Middle frontal gyrus (tissue), 1 donor: ENCODE measurements around the gene IPO13.

Experiments
- DNase-seq: peaks from one replicate; pipeline ENCODE4 v3.0.0-alpha.2; 2015; ENCODE audit warnings: low spot score; ENCODE audit errors: extremely low spot score

IPO13 gene

GRCh38 chr1:43947874-43948437 lies 1.2 kb downstream of the IPO13 start:
- DNase-seq = no peak

GRCh38 chr1:43949678-43950077 lies 2.9 kb downstream of the IPO13 start:
- DNase-seq = no peak

GRCh38 chr1:43951021-43951985 lies 4.6 kb downstream of the IPO13 start:
- DNase-seq = no peak

GRCh38 chr1:43952731-43953346 lies 6.1 kb downstream of the IPO13 start:
- peak; percentile 27 for DNase-seq

- no peak for DNase-seq
Measured at GRCh38 chr1:43953361-43953760, 6.6 kb downstream of the IPO13 start.

DNA sequence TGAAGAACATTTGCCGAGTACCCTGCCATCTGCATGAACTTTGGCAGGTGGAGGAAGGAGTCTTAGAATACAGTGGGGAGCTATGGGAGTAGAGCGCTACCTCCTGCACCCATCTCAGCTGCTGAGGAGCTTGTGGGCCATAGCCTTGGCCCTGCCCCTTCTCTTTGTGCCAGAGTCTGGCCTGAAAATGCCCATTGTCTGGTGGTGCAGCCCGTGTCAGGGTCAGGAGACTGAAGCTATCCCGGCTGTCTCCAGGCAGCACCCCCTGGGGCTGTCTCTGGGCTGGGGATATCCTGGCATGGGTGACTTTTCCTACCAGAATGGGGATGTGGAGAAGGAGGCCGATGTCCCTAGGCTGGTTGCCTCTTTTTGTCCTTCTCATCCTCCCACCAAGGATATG lies 7.3 kb downstream of the IPO13 start:
- DNase-seq = peak; percentile 51

- no peak for DNase-seq
Measured at GRCh38 chr1:43956234-43956633, 9.5 kb downstream of the IPO13 start.

- DNase-seq = no peak
Measured at GRCh38 chr1:43957407-43958040, 10.8 kb downstream of the IPO13 start.

GRCh38 chr1:43958351-43959255 lies 11.9 kb downstream of the IPO13 start:
- no peak for DNase-seq

DNA sequence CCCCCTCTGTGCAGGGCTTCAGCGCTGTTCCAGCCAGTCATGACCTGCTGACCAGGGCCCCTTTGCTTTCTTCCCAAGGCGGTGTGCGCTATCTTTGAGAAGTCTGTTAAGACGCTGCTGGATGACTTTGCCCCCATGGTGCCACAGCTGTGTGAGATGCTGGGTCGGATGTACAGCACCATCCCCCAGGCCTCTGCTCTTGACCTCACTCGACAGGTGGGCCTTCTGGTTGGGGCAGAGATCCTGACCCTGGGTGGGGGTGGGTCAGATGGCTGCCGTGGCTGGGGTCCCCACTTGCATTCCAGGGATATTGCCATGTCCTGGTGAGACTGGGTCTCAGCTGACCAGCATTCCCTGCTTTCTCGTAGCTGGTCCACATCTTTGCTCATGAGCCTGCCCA lies 14.0 kb downstream of the IPO13 start:
- no peak for DNase-seq

- no peak for DNase-seq
Measured at GRCh38 chr1:43961692-43962091, 14.9 kb downstream of the IPO13 start.

DNA sequence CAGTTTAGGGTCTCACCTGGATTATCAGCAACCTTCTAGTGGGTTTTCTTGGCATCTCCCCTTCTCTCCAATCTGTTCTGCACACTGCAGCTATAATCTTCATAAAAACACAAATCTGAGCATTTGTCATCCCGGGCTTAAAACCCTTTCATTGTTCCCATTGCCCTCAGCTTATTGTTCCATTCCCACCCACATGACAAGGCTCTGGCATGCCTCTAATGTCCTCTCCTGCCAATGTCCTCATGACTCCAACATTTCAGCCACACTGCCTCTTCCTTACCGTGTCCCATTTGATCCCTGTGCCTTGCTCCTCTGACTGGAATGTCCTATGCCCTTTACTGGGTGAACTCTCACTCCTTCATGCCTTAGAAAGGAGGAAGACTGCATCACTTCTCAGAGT lies 15.6 kb downstream of the IPO13 start:
- DNase-seq = no peak

GRCh38 chr1:43963006-43963405 lies 16.3 kb downstream of the IPO13 start:
- no peak for DNase-seq

- no peak for DNase-seq
Measured at GRCh38 chr1:43963890-43964289, 17.1 kb downstream of the IPO13 start.

DNA sequence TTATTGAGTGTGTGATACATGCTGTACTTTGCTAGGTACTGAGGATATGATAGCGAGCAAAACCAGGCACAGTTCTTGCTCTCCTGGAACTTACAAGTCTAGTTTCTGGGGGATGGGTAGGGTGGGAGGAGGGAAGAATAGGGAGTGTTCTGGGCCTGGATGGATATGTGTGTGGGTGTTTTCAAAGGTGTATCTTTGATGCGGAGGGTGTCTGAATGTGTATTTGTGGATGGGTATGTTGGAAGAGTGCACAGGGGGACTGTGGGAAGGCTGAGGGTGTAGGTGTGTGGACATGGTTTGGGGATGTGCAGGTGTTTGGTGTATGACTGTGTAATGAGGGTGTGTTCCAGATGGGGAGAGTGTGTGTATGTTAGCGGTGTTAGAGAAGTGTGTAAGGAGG lies 18.6 kb downstream of the IPO13 start:
- no peak for DNase-seq

- no peak for DNase-seq
Measured at GRCh38 chr1:43968348-43968948, 21.7 kb downstream of the IPO13 start.

DNA sequence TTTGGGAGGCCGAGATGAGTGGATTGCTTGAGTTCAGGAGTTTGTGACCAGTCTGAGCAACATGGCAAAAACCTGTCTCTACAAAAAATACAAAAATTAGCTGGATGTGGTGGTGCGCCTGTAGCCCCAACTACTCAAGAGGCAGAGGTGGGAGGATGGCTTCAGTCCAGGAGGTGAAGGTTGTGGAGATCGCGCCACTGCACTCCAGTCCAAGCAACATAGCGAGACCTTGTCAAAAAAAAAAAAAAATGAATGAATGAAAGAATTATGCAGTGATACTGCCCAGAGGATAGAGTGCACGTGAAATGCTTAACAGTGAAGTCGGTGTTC lies 22.6 kb downstream of the IPO13 start:
- DNase-seq = no peak

DNA sequence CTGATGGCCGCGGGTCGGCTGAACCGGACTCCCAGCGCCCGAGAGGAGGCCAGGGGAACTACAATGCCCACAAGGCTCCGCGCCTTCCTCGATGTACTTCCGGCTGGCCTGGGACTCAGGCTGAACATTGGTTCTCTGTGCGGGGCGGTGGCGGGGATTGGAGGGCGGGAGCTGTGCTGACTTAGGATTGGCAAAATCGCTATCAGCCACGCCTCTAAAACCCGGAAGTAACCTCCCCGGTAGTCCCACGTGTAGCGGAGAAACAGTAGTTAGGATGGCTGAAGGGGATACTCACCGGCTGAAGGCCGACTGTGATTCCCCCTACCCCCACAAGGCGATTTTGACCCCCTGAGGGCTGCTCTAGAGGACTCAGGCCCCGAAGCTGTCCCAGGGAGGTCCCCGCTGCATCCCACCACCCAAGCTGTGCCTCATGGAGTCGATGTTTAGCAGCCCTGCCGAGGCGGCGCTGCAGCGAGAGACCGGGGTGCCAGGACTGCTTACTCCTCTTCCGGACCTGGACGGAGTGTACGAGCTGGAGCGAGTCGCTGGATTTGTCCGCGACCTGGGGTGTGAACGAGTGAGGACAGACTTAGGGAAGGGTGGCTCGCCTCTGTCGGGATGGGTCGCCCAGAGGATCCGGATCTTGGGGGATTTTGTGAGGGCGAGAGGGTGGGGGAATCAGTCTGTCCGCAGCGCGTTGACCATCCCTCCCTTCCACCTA lies 23.2 kb downstream of the IPO13 start, which contains the start of gene DPH2:
Gene DPH2, plus strand, starts transcription at position 265 of the 721 bp plus-strand sequence. Its CDS starts 166 bp downstream, at position 431.
- peak; percentile 95 for DNase-seq

GRCh38 chr1:43970502-43970901 lies 23.8 kb downstream of the IPO13 start:
- DNase-seq = no peak

DNA sequence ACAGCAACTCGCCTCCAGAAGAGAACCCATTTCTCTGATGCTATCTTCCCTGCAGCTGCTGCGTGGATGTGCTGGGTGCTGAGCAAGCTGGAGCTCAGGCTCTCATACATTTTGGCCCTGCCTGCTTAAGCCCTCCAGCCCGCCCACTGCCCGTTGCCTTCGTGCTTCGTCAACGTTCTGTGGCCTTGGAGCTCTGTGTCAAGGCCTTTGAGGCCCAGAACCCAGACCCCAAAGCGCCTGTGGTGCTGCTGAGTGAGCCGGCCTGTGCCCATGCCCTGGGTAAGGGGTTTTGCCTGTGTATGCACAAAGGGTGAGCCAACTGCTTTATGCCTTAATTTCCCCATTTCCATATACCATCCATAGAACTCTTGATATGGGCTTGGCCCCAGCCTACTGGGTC lies 24.2 kb downstream of the IPO13 start:
- no peak for DNase-seq
